Left renal pelvis (tissue), 4 donors: ENCODE data around the gene FAM43B. TPM values are rescaled to one million over a fixed set of nuclear protein-coding genes. Genes with fewer than 3 reads are reported as not detected.

ENCODE experiments used
- DNase-seq, 4 donors: peaks; one replicate each; pipeline ENCODE4 v3.0.0-alpha.2; 2013; ENCODE audit warnings: low read depth in 4 of 4, low spot score in 3 of 4
- polyA plus RNA-seq, 4 donors: library from polyadenylated mRNA; unstranded; fragments of 120-200 nt; gene quantifications; one replicate each; pipeline ENCODE4 v1.2.1, GENCODE V29; 2013; ENCODE audit not compliant: insufficient read length in 4 of 4

FAM43B gene
- polyA plus RNA-seq, 4 donors: 1.3 to 2.1 (median 1.5) TPM

GRCh38 chr1:20589331-20590278 lies 37.2 kb downstream of the FAM43B start:
- peak; percentile 63 to 84 (median 70) for DNase-seq

GRCh38 chr1:20590306-20590777 lies 38.0 kb downstream of the FAM43B start:
- DNase-seq: no peak

- no peak for DNase-seq
Observed at GRCh38 chr1:20593756-20594155, 41.4 kb downstream of the FAM43B start.

DNA sequence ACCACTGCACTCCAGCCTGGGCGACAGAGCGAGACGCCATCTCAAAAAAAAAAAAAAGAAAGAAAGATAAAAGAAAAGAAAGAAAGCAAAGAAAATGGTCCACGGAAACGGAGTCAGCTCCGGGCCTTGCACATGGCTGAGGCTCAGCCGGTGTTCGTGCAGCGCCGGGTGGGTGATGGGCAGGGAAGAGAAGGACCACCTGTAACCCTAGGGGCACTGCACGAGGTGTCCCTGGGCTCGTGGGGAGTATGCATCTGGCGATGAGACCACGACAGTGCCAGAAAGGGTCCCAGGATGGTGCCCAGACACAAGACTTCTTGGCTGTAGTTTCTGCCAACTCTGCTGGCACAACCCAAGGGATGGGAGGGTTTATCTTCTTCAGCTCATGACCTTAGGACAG lies 42.4 kb downstream of the FAM43B start:
- DNase-seq: no peak

GRCh38 chr1:20596106-20596505 lies 43.7 kb downstream of the FAM43B start:
- no peak for DNase-seq

GRCh38 chr1:20597650-20598049 lies 45.3 kb downstream of the FAM43B start:
- DNase-seq: no peak

- no peak for DNase-seq
Observed at GRCh38 chr1:20600156-20600555, 47.8 kb downstream of the FAM43B start.

DNA sequence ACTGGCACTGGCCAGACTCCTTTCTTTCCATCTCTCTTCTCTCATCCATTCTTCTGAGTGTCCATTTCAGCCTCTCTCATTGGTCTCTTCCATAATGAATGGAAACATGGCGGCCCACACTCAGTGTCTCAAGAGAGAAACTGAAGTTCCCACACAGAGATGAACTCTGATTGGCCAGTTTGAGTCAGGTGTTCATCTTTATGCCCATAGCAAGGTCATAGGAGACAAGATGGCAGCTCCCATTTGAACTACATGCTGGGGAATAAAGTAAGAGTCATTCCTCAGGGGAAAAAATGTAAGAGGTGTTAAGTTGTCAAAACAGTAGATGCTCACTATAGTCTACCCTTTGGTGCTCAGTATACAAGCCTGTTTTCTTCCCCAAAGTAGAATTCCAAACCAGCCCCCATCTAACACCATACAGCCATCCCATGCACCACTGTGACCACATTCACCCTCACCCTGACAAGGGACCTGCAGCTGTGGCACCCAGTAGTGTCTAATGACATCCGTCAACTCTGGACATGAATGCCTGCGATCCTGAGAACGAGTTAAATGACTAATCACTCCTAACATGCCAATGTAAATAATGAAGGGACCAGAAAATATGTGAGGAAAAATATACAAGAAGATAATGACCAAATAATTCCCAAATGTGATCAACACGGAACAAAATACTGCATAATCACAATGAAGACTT lies 48.9 kb downstream of the FAM43B start:
- no peak for DNase-seq

- DNase-seq: no peak
Observed at GRCh38 chr1:20602851-20603450, 50.6 kb downstream of the FAM43B start.

- DNase-seq: no peak
Observed at GRCh38 chr1:20603504-20604464, 51.4 kb downstream of the FAM43B start.

Other genes starting within 250 kb of the FAM43B start
- gene CAMK2N1, start 66.4 kb upstream of the FAM43B start, polyA plus RNA-seq: 10 to 100 TPM; 30.4 to 87.2 (median 80.7) TPM
- gene MUL1, start 44.4 kb upstream of the FAM43B start, polyA plus RNA-seq: 10 to 100 TPM; 27.4 to 40.0 (median 34.9) TPM
- gene CDA, start 36.5 kb downstream of the FAM43B start, polyA plus RNA-seq: 1 to 10 TPM; 5.4 to 6.8 (median 5.9) TPM
- 10 to 100 TPM; 56.3 to 78.1 (median 63.0) TPM for gene PINK1, start 80.9 kb downstream of the FAM43B start, polyA plus RNA-seq
- 100 to 1,000 TPM; 207 to 243 (median 218) TPM for gene DDOST, start 108.8 kb downstream of the FAM43B start, polyA plus RNA-seq
- 1 to 10 TPM; 2.6 to 5.1 (median 3.7) TPM for gene KIF17, start 165.4 kb downstream of the FAM43B start, polyA plus RNA-seq
- 1 to 10 TPM in 3 of 4 donors, under 1 TPM in 1; 0.61 to 1.6 (median 1.3) TPM for gene SH2D5, start 180.1 kb downstream of the FAM43B start, polyA plus RNA-seq
- gene HP1BP3, start 234.7 kb downstream of the FAM43B start, polyA plus RNA-seq: 100 to 1,000 TPM; 264 to 378 (median 282) TPM